Sigmoid colon (tissue), 4 donors: ENCODE data around the gene ZNF496.
"Not testable (repeated sequence)": the region's sequence is repeated elsewhere in the genome, so short reads cannot be mapped to it uniquely, and the experiment has no call there.

ENCODE experiments used
- EP300 ChIP-seq, 4 donors: sonication (generic); formaldehyde crosslinking; IDR thresholded peaks; one replicate each; pipeline ENCODE4 v1.6.1; 2017; ENCODE audit warnings: antibody characterized with exemption in 4 of 4
- POLR2A ChIP-seq, 2 donors: fragments of 450-650 bp; IDR thresholded peaks; one replicate each; pipeline ENCODE4 v1.6.1; 2016; ENCODE audit warnings: antibody characterized with exemption in 2 of 2, mild to moderate bottlenecking in 2 of 2, moderate library complexity in 2 of 2
- POLR2AphosphoS5 ChIP-seq, 4 donors: sonication (generic); formaldehyde crosslinking; IDR thresholded peaks; one replicate each; pipeline ENCODE4 v1.6.1; 2017; ENCODE audit warnings: antibody characterized with exemption in 4 of 4
- TF ChIP-seq, protein P1 (sequence below), 4 experiments: fragments of 450-650 bp in 3 of 4; fragments of 200-600 bp in 1 of 4; IDR thresholded peaks; one replicate each; pipeline ENCODE4 v1.5.1; 2016 to 2019; ENCODE audit warnings: antibody characterized with exemption in 4 of 4, mild to moderate bottlenecking in 3 of 4, moderate library complexity in 2 of 4

- TF ChIP-seq, protein P1, sequence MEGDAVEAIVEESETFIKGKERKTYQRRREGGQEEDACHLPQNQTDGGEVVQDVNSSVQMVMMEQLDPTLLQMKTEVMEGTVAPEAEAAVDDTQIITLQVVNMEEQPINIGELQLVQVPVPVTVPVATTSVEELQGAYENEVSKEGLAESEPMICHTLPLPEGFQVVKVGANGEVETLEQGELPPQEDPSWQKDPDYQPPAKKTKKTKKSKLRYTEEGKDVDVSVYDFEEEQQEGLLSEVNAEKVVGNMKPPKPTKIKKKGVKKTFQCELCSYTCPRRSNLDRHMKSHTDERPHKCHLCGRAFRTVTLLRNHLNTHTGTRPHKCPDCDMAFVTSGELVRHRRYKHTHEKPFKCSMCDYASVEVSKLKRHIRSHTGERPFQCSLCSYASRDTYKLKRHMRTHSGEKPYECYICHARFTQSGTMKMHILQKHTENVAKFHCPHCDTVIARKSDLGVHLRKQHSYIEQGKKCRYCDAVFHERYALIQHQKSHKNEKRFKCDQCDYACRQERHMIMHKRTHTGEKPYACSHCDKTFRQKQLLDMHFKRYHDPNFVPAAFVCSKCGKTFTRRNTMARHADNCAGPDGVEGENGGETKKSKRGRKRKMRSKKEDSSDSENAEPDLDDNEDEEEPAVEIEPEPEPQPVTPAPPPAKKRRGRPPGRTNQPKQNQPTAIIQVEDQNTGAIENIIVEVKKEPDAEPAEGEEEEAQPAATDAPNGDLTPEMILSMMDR (IDR thresholded peaks at IDR 0.05), result not testable (repeated sequence)
- not testable (repeated sequence) for TF ChIP-seq EP300, POLR2A, POLR2AphosphoS5 (IDR thresholded peaks at IDR 0.05)
Observed at GRCh38 chr1:247377656-247378055, 46.0 kb upstream of the ZNF496 start.
